Limb (tissue), 2 donors: Measurements from ENCODE around the gene MAML2.
A peak's percentile ranks its signal among the peaks of the same experiment; 100 is the strongest.
"Not testable (repeated sequence)": the region's sequence is repeated elsewhere in the genome, so short reads cannot be mapped to it uniquely, and the experiment has no call there.

Experiments used
- DNase-seq, 2 donors: peaks; one replicate each; pipeline ENCODE4 v3.0.0-alpha.2; 2016; ENCODE audit errors: extremely low spot score in 2 of 2

The MAML2 gene

DNA sequence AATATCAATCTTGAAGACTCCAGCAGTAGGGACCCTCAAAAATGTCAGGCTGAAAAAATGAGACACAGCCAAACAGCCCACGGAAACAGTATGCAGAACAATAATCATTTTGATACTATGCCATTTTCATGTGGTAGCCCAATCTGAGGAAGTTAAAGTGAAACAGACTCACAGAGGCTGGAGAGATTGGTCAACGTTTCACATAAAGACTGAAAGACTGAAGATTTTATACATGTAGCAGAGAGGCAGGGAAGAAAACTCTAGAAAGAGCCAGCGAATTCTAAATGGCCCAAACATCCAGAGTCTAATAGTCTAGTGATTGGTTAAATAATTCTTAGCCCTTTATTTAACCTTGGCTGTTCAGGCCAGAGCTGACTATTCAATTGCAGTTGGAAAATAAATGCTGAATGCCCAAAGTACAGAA, 49.4 kb downstream of the MAML2 start:
- DNase-seq: no peak

GRCh38 chr11:96293109-96293508, 49.9 kb downstream of the MAML2 start:
- DNase-seq: no peak

- DNase-seq: no peak
Measured at GRCh38 chr11:96292291-96293010, 50.5 kb downstream of the MAML2 start.

GRCh38 chr11:96290631-96291030, 52.4 kb downstream of the MAML2 start:
- no peak for DNase-seq

- no peak for DNase-seq
Measured at GRCh38 chr11:96290031-96290430, 53.0 kb downstream of the MAML2 start.

GRCh38 chr11:96288915-96289314, 54.1 kb downstream of the MAML2 start:
- DNase-seq: no peak

GRCh38 chr11:96287822-96288439, 55.1 kb downstream of the MAML2 start:
- no peak for DNase-seq

DNA sequence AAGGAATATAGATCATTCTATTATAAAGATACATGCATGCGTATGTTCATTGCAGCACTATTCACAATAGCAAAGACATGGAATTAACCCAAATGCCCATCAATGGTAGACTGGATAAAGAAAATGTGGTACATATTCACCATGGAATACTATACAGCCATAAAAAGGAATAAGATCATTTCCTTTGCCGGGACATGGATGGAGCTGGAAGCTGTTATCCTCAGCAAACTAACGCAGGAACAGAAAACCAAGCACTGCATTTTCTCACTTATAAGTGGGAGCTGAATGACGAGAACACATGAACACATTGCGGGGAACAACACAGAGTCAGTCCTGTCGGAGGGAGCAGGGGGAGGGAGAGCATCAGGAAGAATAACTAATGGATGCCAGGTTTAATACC, 57.0 kb downstream of the MAML2 start:
- DNase-seq: not testable (repeated sequence)

DNA sequence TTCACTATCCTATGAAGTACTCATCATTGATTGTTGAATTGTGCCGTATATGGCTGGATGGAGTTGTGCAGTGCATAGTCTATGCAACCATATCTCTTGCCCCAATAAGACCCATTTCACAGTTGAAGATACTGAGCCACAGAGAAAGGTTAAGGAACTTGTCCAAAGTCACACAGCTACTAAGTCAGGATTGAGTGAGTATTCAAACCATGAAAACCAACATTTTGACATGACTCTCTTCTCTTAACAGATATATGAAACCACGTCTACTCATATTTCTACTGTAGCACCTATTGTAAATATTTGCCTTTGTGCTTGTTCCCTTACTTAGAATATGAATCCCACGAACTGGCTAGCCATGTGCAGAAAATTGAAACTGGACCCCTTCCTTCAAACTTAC, 58.1 kb downstream of the MAML2 start:
- DNase-seq: no peak

- DNase-seq: no peak
Measured at GRCh38 chr11:96284401-96284800, 58.6 kb downstream of the MAML2 start.

DNA sequence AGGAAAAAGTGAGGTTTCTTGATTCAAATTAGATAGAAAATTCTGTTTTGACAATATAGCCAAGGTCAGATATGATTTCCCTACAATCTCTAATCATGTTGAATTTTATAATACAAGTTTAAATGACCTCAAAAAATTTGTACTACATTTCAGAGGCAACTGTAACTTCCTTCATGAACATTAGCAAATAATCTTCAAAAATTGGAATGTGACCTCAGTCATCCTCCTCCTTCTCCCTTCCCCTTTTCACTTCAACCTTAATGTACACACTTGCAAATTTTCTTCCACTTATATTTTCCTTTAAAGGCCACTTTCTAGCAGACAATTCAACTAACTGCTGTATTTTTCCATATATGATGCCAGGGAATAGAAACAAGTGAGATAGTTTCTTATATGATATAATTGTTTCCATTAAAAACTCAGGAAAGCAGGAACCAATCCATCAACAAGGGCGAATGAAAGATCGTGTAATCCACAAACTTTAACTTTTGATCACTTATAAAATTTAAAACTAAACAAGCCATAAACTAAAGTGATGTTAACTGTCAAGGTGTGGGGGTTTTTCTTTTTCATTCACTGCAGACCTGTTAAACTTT, 60.3 kb downstream of the MAML2 start:
- no peak for DNase-seq

DNA sequence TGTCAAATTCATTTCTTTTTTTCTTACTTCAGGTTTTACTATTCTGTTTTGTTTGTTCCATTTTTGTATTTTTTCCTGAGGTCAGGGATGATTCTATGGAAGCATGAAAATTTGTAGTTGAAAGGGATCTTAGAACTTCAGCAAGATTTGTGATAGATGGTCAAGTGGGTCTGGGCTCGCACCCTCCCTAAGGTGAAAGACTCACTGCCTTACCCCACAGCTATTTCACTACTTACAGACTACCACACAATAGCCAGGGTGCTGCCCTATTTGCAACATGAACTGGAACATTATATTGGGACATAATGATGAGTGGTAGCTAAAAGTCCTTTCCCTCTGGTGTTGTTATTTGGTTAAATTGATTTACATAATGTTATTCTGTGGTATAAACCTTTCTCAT, 62.6 kb downstream of the MAML2 start:
- no peak for DNase-seq

DNA sequence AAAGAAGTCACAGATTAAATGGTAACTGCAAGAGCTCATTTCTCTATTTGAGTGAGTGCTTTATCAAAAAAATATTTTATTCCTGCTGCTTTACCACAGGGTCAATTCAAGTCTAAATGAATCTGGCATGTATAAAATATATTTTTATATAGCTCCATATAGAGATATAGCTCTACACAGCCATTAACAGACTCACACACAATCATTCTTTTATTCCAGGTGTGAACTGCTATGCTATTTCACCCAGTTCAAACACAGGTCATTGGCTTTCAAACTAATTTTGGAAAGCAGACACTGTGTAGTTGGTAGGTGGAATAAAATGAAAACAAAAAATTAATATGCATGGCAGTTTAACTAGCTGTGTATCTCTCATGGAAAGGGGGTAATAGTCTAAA, 63.1 kb downstream of the MAML2 start:
- no peak for DNase-seq

DNA sequence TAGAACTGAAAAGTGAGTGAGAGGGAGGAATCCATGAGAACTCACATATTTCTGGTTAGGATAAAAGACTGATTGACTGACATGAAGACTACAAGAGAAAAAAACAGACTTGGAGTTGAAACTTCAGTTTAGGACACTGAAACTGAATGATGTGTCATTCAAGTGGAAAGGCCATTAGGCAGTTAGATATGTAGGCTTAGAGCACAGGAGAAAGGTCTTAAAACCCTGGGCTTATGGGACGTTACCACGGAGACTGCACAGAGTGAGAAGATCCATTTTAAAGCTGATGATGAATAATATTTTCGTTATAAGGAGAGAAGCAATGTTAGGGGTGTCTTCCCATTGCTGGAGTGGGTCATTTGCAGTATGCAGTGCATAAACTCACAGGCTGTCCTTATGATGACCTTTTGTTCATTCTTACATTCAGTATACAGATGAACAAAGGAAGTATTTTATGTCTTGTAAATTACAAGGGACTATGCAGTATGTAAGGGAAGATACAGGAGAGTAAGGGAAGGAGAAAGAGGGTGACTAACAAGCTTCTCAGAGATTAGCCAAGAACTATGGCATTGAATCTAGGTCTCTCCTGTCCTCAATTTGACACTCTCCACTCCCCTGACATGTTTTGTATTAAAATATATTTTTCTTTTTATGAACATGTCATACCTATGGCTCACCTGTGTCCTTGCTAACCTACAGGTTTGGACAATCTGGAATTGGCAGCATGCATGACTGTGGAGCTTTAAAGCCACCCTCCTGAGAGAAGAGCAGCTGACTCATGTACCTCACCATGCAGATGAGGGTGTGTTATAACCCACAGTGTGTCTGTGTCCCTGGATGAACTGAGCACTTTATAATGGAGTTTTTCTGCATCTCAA, 63.7 kb downstream of the MAML2 start:
- DNase-seq: no peak

GRCh38 chr11:96278039-96278897, 64.7 kb downstream of the MAML2 start:
- DNase-seq: no peak

- no peak for DNase-seq
Measured at GRCh38 chr11:96277696-96278038, 65.3 kb downstream of the MAML2 start.

DNA sequence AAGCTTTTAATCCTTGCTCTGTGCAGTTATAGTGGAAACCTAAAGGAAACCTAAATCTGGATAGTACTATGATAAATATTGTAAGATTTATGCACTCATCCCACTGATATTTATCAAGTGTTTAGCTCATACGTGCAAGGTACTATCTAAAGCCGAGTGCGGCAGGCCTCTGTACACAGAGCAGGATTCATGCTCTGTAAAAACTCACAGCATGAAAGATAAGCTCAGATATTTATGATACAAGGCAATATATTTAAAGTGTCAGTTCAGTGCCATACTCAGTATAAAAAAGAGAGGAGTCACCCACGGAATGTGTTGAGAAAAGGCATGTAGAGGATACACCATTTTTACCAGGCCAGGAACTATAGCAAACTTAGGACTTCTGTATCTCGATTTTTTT, 66.2 kb downstream of the MAML2 start:
- no peak for DNase-seq

GRCh38 chr11:96275801-96276594, 67.0 kb downstream of the MAML2 start:
- no peak for DNase-seq

DNA sequence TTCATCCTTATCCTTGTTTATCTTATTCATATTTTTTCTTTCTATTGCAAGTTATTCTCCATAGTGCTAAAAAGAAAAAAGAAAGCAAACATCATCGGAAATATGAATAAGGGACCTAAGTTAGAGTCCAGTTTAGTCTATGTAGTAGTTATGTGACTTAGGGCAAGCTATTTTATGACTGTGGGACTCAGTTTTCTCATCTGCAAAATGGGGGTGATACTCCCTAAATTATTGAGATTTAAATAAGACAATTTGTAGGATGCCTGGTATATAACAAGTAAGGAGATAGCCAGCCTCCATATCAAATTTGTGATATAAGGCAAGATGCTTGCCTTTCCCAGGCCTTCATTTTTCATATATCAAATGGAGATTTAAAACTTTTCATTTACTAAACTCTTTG, 69.5 kb downstream of the MAML2 start:
- no peak for DNase-seq

GRCh38 chr11:96272529-96273222, 70.3 kb downstream of the MAML2 start:
- DNase-seq: peak in 1 of 2 donors; percentile 74
